Measurements from ENCODE around the gene PRKCZ.
A peak's percentile ranks its signal among the peaks of the same experiment; 100 is the strongest.

The PRKCZ gene

DNA sequence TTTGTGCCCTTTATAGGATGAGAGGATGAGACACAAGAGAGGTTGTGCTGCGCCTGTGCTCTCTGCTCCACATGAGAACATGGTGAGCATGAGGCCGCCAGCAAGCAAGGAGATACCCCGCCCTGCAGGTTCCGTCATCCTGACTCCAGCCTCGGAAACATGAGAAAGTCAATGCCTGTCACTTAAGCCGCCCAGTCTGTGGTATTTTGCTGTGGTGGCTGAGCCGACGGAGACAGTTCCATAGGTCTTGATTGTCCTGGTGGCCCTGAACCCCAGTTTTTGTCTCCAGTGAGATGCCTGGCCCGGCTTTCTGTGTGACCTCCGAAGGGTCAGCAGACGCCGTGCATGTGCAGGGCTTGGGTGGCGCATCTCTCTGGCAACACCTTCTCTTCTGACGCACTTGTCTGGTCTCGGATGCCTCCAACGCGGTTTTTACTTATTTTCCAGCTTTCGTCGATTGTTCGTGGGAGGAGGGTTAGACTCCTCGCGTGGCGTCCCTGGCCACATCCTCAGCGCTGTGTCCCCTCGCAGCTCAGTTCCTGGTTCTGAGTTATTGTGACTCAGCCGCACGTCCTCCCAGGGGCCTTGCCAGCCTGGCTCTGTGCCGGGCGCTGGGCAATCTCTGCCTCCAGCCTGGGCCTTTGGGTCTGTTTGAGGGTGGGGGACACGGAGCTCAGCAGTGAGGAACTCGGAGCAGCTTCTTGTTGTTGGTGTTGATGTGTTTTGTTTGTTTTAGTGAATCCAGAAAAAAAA is 74.4 kb downstream of the PRKCZ start:
- DNase-seq: no peak

DNA sequence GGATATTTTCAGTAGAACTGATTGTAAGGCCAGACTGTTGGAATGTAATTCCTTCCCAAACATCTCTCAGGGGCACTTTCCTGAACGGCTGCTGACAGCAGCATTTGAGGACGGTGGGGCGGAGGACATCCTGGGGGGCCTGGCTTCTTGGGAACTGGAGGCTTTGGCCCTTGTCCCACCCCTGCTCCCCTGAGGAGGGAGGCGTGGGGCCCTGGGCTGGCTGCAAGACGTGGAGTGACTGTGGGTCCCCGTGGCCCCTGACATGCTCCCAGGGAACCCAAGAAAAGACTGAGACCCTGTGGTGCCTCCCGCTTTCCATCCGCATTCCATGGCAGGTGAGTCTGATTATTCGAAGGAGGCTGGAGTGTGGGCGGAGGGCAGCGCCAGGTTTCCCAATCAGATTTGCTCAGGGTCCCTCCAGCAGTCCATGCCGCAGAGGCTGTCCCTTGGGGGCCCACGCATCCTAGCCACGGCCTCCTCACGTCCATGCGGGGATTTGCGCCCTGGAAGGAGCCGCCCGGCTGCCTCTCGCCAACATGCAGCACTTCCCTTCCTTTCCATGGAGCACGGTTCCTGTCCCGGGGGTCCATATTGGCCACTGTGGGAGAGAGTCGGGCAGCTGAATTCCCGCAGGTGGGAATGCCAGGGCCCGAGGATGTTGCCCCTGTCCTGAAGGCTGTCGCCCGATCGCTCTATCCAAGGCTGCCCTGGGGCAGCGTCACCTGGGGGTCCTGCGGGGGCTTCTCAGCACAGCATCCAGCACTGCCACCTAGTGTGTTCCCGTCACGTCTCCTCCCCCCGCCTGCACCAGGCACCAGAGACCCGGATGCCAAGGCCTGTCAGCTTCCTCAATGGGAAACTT is 75.4 kb downstream of the PRKCZ start:
- DNase-seq: no peak

DNA sequence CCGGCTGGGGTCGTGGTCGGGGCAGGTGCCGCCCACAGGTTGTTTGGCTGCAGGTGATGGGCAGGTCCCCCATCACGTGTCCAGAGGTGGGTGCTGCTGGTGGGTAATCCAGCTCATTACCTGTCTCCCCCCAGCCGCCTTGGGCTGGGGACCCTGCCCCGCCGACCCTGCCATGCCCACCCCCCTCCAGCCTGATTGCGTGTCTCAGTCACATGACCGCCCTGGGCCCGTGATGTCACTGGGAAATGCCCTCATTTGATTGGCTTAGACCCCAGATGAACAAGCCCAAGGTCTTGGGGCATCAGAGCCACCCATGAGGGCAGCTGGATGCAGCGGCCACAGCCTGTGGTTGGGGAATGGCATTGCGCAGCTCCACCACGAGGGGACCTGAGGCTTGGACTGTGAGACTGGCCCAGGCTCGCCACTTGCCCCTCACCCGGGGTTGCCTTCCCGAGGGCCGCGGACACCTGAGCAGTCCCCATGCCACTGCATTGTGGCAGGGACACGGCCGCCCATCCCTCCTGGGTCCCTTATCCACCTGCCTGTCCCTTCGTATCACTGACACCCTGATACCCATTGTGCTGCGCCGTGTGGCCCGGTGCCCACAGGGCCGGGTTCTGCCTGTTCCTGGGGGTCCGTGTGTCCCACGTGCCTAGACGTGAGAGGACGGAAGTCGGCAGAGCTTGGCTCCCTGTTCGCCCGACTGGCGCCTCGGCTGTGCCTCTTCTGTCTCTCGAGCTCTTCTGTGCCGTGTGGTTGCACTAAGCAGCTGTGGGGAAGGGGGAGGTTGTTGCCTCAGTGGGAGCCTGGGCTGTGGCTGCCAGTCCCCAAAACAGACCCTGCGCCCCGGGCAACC is 76.3 kb downstream of the PRKCZ start:
- DNase-seq: no peak

DNA sequence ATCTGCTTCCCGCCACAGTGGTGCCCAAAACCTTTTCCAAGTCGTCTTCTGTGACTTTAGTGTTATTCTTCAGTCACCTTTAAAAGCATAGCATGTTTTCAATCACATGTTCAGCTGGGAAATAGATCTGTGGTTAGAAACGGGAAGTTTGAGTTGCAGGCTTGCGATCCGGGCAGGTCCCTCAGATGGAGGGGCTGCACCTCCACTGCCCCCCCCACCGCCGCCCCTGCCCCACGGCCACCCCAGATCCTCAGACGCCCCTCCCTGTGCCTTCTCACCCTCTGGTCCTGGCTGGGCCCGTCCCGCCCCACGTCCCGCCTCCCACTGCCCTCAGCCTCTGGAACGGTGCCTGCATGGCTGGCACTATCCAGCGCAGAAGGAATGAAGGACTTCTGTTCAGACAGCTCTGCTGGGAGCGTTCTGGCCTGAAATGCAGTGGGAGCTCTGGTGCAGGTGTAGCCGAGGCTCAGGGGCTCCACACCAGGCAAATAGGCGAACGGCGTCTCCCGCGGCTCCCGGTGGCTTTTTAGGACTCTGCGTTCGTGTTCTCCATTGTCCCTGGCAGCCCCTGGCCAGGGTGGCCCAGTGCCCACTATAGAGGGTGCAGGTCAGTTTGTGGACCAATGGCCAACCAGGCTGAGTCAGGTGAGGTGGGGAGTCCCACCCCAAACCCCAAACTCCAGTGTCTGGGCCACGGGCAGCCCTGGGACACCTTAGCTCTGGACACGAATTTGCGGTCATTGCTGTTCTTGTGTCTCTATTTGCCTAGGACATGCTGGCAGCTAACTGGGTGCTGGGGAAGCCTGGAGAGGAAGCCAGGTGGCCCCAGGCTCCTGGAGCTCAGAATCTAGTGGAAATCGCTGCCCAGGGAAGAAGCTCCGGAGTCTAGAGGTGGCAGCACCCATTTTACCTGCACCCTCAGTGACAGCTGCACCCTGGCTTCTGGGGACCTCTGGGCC is 77.3 kb downstream of the PRKCZ start:
- DNase-seq: no peak

DNA sequence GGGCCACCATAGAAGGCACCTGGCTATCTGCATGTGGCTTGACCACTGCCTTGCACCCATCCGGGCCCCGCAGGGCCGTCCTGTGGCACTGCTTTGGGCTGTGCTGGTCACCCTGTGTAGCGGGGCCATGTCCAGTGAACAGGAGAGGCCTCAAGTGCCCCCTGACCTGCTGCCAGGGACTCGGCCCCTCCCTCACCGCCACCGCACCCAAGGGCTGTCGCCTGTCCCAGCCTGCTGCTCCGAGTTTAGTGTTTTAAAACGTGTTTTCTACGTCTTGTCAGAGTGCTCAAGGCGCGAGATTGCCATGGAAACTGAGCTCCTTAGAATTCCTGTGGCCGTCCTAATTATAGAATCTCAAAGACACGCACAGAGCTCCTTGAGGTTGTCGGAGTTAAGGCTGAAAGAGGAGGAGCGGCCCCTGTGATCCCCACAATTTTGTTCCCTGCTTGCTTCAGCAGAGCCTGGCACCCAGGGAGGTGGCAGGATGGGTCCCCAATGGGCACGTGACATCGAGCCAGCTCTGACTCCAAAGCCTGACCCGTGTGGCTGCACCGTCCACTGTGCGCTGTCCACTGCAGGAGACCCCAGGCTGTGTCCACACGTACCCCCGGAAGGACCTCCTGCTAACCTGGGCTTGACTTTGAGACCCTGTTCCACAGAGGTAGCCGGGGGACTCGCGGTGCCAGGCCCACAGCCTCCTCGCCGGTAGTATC is 78.1 kb downstream of the PRKCZ start:
- no peak for DNase-seq

DNA sequence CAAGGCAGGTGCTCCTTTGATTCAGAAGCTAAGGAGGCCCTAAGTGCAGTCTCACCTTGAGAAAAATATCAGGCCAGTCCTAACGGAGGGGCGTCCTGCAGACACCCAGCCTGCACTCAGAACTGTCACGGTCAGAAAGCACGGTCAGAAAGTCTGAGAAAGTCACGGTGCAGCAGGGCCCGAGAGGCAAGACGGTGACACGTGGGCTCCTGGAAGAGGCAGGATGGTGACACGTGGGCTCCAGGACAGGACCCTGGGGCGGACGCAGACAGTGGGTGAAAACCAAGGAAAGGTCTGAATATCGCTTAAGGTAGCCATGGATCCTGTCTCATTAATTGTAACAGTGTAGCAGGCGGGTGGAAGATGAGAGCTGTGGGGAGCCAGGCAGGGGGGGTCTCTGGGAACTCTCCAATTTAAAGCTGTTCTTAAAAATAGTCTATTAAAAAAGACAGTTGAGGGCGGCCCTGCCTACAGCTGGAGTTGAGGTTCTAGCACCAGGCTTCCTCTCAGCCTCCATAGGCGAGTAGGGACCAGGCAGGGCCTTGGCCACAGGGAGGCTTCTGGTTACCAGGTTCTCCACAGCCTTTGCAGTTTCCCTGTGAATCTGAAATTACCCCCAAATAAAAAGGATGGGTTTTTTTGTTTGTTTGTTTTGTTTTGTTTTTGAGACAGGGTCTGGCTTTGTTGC is 79.2 kb downstream of the PRKCZ start:
- DNase-seq: no peak

DNA sequence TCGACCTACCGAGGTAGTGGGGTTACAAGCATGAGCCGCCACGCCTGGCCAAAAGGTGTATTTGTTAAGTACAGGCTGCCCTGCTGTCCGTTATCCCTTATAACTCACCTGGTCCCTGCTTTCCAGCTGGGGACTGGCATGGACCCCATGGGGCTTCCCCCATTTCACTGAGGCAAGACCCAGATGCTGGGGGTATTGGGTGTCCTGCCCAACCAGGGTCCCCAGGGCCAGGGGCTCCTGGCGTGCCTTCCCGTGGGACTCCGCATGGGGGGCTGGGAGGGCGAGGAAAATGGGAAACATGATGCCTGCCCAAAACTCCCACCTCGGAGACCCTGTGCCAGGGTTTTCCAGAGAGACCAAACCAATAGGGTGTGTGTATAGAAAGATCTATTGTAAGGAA is 79.9 kb downstream of the PRKCZ start:
- no peak for DNase-seq

DNA sequence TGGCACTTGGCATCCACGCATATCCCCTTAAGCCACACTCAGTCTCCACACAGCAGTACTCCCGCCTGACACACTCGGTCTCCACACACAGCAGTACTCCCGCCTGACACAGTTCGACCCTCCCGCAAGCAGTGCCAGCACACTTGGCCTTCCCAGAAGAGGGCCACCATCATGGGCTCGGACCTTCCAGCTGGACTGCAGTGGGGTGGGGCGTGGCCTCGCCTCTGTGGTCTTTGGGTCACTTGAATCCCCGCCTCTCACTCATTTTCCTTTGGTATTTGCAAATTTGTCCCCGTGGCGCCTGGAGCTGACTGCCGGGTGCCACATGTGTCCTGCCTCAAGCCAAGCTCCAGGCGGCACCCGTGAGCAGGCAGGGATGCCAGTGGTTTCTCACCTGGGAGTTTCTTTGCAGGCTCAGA is 80.7 kb downstream of the PRKCZ start:
- DNase-seq: no peak

DNA sequence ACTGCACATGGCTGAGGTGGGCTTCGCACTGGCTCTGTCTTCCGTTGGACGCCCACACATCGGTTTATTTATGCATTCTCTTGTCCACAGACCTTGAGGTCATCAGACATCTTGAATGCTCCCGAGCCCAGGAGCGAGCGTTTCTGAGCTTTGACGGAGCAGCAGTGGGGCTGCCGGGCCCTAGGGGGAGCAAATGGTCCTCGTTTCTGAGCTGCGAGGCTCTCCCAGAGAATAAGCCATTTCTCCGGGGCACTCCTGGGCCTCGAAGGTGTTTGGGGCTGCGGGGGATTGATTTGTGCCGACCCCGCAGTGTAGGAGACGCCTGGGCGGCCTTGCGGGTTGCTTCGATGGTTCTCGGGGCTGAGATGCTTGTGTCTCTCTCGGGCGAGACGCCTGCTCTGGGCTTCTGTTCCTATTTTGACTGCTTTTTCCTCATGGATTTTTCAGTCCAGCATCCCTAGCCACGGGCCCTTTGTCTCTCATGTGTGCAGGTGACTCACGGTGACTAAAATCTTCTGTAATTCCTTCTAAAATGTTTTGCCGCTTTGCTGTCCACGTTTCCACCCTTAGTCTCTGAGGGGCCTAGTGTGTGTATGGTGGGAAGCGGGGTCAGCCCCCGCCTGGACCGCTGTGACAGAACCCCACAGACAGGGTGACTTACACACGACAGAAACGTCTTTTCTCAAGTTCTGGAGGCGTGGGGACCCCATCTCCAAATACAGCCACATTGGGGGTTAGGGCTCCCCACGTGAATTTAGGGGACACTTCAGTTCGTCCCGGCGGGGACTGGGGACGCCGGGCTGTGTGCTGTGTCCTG is 82.2 kb downstream of the PRKCZ start:
- no peak for DNase-seq

DNA sequence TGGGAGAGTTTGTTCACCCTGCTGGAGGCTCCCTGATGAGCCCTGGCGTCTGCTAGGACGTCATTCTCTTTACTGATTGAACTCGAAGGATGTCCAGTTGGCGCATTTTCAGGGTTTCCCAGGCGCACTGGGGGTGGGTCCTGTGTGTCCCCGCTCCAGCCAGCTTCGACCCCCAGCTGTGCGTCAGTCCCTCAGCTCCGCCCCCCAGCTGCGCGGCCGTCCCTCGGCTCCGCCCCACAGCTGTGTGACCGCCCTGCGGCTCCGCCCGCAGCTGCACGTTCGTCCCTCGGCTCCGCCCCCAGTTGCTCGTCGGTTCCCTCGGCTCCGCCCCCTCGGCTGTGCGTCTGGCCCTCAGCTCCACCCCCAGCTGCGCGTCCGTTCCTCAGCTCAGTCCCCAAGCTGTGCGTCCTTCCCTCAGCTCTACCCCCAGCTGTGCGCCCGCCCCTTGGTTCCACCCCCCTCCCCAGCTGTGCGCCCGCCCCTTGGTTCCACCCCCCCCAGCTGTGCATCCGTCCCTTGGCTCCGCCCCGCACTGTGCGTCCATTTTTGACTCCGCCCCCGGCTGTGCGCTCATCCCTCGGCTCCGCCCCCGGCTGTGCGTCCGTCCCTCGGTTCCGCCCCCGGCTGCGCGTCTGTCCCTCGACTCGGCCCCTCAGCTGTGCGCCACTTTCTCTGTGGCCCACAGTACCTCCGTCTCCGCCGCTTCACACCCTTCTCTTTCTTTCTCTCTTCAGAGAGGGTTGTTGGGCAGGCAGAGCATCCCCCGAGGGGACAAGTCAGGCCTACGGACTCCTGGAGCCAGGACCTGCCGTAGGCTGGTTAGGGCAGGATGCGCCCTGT is 83.0 kb downstream of the PRKCZ start:
- DNase-seq: peak; percentile 96

DNA sequence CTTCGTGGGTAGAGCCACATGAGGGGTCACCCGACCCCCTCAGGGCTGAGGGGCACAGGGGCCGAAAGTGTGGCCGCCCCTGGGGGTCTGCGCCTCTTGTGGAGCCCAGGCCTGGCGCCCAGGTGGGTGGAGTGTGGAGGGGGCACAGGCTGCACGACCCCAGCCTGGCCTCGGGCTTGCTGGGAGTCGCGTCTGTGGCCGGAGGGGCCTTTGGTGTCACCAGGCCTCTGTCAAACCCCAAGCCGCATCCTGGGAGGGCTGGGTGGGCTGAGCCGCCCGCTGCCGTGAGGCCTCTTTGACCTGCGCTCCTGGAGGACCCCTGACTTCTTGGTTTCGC is 83.6 kb downstream of the PRKCZ start:
- no peak for DNase-seq

DNA sequence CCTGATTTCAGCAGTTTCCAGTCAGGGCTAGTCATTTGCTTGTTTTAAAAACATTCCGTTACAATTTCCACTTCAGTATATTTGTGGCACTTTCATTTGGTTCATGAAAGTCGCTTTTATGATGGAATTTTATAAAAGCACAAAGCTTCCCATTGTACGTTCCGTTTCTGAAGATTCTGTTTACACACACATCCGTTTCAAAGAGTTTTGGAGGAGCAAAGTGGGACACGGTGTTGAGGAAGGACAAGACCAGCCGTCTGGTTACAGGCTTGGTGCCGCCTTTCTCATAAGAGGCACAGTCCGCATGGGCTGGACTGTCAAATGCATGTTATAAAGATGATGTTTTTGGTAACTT is 84.0 kb downstream of the PRKCZ start:
- DNase-seq: no peak

DNA sequence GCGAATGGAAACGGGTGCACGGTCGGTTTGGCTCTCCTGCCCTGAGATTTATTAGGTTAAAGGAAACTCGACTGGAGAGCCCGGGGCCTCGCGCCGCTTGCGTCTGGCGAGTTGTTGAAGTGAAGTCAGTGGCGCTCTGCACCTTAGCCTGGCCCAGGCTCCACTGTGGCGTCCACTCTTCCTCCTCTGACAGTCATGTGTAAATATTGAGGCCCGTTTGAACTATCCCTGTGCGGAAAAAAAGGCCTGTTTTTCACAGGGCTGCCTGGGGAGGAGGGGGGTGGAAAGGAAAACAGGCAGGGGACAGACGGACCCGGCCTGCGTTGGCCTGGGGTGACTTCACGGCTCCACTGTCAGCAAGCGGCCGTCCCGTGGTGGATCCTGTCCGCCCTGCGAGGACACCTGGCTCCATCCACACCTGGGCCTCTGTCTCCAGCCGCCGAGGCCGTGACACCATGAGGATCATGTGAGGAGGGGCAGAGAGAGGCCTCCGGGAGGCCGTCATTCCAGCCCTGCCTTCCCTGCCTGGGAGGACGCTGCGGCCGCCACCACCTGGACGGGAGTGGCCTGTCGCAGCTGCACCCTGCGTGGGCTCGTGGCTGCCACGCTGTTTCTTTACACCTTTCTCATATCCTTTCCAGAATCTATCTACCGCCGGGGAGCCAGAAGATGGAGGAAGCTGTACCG is 84.6 kb downstream of the PRKCZ start:
- DNase-seq: no peak

DNA sequence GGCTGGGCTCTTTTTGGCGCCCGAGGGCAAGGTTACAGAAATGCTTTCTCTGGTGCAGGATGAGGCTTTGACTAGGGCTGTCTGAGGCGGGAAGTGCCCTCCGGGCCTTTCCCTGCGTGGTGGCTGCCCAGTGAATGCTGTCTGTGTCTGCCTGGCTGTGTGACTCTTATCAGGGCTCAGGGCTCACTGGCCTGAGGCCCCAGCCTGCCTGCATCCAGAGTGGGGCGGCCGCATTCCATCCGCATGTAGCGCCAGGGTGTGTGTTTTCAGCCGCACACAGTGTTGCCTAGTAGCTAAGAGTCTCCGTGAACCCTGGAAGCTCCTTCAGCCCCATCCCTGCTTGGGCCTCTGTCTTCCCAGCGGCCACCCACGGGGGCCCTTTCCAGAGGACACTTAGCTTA is 85.2 kb downstream of the PRKCZ start:
- DNase-seq: no peak

DNA sequence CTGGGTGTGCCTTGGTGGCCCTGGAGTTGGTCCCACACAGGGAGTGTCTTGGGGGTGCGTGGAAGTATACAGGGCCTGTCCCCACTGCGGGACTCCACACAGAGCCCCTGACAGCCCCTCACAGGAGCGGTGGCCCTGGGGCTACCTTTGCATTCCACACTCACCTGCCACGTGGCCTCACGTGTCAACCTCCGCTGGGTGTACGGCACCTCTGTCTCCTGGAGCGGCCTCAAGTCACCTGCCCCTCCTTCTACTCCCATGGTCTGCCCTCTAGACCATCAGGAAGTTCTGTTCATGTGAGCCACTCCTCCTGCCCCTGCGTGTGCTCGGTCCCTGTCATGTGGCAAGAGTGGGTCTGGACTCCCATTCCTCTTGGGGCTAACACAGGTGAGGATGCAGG is 85.7 kb downstream of the PRKCZ start:
- no peak for DNase-seq

DNA sequence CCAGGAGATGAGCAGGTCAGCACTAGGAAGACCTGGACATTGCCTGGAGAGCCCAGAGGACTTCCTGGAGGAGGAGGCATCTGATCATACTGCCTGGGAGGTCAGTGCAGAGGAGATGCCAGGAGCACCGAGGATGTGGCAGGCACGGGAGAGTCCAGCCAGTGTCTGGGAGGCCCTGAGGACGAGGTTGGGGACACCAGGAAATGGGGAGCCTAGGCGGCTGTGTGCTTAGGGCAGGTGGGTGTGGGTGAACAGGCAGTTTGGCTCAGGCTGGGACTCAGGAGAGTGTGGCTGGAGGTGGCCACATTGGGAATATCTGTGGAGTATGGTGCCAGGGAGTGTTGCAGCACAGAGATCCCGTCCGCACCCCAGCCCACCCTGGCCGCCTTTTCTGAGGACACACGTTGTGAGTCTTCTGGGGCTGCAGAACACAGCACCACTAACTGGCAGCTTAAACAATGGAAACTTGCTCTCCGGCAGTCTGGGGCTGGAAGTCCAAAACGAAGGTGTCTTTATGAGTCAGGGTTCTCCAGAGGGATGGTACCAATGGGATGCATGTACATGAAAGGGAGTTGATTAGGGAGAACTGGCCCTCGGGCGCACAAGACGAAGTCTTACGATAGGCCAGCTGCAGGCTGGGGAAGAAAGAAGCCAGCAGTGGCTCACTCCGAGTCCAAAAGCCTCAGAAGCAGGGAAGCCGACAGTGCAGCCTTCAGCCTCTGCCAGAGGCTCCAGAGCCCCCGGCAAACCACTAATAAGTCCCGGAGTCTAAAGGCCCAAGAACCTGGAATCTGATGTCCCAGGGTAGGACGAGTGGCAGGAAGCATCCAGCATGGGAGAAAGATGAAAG is 86.4 kb downstream of the PRKCZ start:
- DNase-seq: no peak

DNA sequence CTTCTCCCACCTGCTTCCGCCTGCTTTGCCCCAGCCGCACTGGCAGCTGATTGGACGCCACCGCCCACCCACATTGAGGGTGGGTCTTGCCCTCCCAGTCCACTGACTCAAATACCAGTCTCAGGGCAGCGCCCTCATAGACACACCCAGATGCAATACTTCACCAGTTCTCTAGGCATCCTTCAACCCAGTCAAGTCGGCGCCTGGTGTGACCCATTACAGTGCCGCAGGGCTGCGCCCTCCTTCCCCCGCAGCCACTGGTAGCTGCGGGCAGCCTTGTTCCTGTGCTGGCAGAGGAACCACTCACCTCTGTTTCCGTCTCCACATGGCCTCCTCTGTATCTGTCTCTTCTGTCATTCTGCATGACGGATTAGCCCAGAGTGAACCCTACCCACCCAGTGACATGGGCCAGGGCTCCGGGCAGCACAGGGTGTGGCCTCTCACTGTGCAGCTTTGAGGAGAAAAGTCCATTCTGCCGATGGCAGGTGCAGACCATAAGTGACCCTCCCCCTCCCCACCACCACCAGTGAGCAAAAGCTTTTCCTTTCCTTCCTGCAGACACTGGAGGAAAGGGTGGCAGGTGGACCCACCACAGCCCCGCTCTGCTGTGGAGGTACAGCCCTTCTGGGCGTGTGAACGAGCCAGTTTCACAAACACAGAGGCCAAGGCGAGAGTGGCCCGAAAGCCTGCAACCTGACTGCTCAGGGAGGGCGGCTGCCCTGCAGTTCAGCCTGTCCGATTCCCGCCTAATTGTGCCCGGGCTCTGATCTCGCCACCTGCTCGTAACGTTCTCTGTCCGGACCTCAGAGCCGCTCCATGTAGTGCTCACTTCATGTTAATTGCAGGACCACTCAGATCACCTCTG is 87.3 kb downstream of the PRKCZ start:
- DNase-seq: no peak

All from NCI-H1048 (cell line).